ENCODE measurements around the gene TGFBR2.

DNA sequence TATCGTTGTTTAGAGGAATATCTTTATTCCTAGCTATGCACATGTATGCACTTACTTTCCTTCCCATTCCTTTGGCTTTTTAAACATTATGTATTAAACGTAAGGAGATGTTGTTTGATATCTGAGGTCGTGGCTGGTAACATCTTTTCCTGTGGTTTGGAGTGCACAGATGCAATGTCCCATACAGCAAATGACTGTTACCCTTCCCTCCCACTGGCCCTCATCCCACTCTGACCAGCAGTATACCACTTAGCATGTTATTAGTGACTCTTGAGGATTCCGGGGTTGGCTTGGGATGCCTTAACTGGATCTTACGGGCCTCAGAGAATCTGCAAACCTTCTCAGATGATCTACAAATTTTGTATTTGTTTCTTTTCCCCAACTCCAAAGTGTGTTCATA, 34.5 kb downstream of the TGFBR2 start:
- no peak for TF ChIP-seq ELF1 (IDR thresholded peaks at IDR 0.05)
- TF ChIP-seq RFX5 (IDR thresholded peaks at IDR 0.05; ENCODE audit: low read length): no peak
- TF ChIP-seq, protein P1, sequence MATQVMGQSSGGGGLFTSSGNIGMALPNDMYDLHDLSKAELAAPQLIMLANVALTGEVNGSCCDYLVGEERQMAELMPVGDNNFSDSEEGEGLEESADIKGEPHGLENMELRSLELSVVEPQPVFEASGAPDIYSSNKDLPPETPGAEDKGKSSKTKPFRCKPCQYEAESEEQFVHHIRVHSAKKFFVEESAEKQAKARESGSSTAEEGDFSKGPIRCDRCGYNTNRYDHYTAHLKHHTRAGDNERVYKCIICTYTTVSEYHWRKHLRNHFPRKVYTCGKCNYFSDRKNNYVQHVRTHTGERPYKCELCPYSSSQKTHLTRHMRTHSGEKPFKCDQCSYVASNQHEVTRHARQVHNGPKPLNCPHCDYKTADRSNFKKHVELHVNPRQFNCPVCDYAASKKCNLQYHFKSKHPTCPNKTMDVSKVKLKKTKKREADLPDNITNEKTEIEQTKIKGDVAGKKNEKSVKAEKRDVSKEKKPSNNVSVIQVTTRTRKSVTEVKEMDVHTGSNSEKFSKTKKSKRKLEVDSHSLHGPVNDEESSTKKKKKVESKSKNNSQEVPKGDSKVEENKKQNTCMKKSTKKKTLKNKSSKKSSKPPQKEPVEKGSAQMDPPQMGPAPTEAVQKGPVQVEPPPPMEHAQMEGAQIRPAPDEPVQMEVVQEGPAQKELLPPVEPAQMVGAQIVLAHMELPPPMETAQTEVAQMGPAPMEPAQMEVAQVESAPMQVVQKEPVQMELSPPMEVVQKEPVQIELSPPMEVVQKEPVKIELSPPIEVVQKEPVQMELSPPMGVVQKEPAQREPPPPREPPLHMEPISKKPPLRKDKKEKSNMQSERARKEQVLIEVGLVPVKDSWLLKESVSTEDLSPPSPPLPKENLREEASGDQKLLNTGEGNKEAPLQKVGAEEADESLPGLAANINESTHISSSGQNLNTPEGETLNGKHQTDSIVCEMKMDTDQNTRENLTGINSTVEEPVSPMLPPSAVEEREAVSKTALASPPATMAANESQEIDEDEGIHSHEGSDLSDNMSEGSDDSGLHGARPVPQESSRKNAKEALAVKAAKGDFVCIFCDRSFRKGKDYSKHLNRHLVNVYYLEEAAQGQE (IDR thresholded peaks at IDR 0.05; ENCODE audit: low read depth, low read length): no peak
- no peak for TF ChIP-seq CTCF (IDR thresholded peaks at IDR 0.05)
- no peak for TF ChIP-seq FOSL2 (IDR thresholded peaks at IDR 0.05; ENCODE audit: borderline replicate concordance, low read depth)
- no peak for TF ChIP-seq RAD21 (IDR thresholded peaks at IDR 0.05; ENCODE audit: low read length)
- no peak for TF ChIP-seq JUND (IDR thresholded peaks at IDR 0.05)
- TF ChIP-seq, protein P2, sequence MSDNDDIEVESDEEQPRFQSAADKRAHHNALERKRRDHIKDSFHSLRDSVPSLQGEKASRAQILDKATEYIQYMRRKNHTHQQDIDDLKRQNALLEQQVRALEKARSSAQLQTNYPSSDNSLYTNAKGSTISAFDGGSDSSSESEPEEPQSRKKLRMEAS (IDR thresholded peaks at IDR 0.05; ENCODE audit: low read depth): no peak
